OCI-LY7 (cell line): ENCODE data around the gene P2RY8. TPM values are rescaled to one million over a fixed set of nuclear protein-coding genes. Genes with fewer than 3 reads are reported as not detected.

Source experiments
- BruUV-seq: library from RNA; stranded (reverse); fragments of 400-500 nt; replicated peaks from 2 replicates; lab custom pipeline; 2021; lab: Mats Ljungman, UMichigan
- CTCF ChIA-PET: fragments of 300-600 bp; sonication (Branson Sonifier 250); formaldehyde crosslinking; loops from one replicate; lab custom pipeline; 2022; ENCODE audit warnings: antibody characterized with exemption; ENCODE audit not compliant: unreplicated experiment; lab: Charles Lee
- POLR2A ChIA-PET: fragments of 300-600 bp; sonication (Branson Sonifier 250); formaldehyde crosslinking; loops from one replicate; lab custom pipeline; 2022; ENCODE audit warnings: antibody characterized with exemption; lab: Charles Lee
- DNase-seq: peaks from one replicate; pipeline ENCODE4 v3.0.0-alpha.2; 2015; ENCODE audit warnings: low spot score
- H2AFZ ChIP-seq: fragments of 200-600 bp; sonication (generic), shearing (Covaris generic); 2 replicates; pipeline ENCODE4 v1.6.1; 2014; ENCODE audit warnings: mild to moderate bottlenecking, antibody characterized with exemption, low read length, moderate library complexity
- H3K27ac ChIP-seq: fragments of 200-600 bp; sonication (generic); 2 replicates; pipeline ENCODE4 v1.5.1; 2014; ENCODE audit warnings: mixed run types, low read depth, mild to moderate bottlenecking, moderate library complexity, low read length, inconsistent platforms; ENCODE audit not compliant: poor library complexity, severe bottlenecking
- H3K36me3 ChIP-seq: fragments of 200-600 bp; sonication (generic); 2 replicates; pipeline ENCODE4 v1.6.1; 2014; ENCODE audit warnings: mild to moderate bottlenecking, antibody characterized with exemption, low read length, moderate library complexity, mixed read lengths; ENCODE audit not compliant: insufficient read depth
- H3K4me1 ChIP-seq: fragments of 200-600 bp; sonication (generic); 2 replicates; pipeline ENCODE4 v1.5.1; 2014; ENCODE audit warnings: mild to moderate bottlenecking, low read length; ENCODE audit not compliant: insufficient read depth, poor library complexity, severe bottlenecking
- H3K4me2 ChIP-seq: fragments of 200-600 bp; sonication (generic); 2 replicates; pipeline ENCODE4 v1.6.1; 2014; ENCODE audit warnings: mild to moderate bottlenecking, low read length
- H3K4me3 ChIP-seq: fragments of 200-600 bp; sonication (generic); 2 replicates; pipeline ENCODE4 v1.5.1; 2014; ENCODE audit warnings: mild to moderate bottlenecking, low read depth, low read length; ENCODE audit not compliant: poor library complexity, severe bottlenecking
- H3K79me2 ChIP-seq: fragments of 200-600 bp; sonication (generic); 2 replicates; pipeline ENCODE4 v1.6.1; 2016; ENCODE audit warnings: low read depth, mild to moderate bottlenecking, low read length, moderate library complexity, mixed read lengths; ENCODE audit not compliant: insufficient read depth
- H3K9me2 ChIP-seq: fragments of 200-600 bp; sonication (generic); 2 replicates; pipeline ENCODE4 v1.6.1; 2016; ENCODE audit warnings: mild to moderate bottlenecking, low read length, mixed read lengths; ENCODE audit not compliant: insufficient read depth
- H3K9me3 ChIP-seq: fragments of 200-600 bp; sonication (generic); 2 replicates; pipeline ENCODE4 v1.6.1; 2014; ENCODE audit warnings: mild to moderate bottlenecking, mixed run types, low read length, mixed read lengths
- H4K20me1 ChIP-seq: fragments of 200-600 bp; sonication (generic); 2 replicates; pipeline ENCODE4 v1.6.1; 2014; ENCODE audit warnings: mild to moderate bottlenecking, antibody characterized with exemption, low read length, moderate library complexity, mixed read lengths; ENCODE audit not compliant: insufficient read depth
- EZH2phosphoT487 ChIP-seq: fragments of 200-600 bp; sonication (generic); IDR thresholded peaks from 2 replicates; pipeline ENCODE4 v1.6.1; 2018; ENCODE audit warnings: low read depth, borderline replicate concordance, mild to moderate bottlenecking, mixed run types, antibody characterized with exemption, low read length, moderate library complexity, mixed read lengths
- intact Hi-C: fragments of 100-400 bp; cut with micrococcal nuclease; formaldehyde crosslinking; loops from one replicate; pipeline ENCODE4 v1.10.0; 2022; ENCODE audit not compliant: unreplicated experiment
- total RNA-seq, 2 experiments: library from RNA; depleted of rRNA in 1 of 2; stranded (reverse); fragments of >200 nt in 1 of 2; shearing (Covaris generic) in 1 of 2; gene quantifications; 2 replicates each; pipeline ENCODE4 v1.2.3, GENCODE V29; 2014 to 2022
- TF ChIP-seq, protein P1 (sequence below): fragments of 200-600 bp; sonication (generic); conservative IDR thresholded peaks from 2 replicates; pipeline ENCODE4 v1.5.1; 2014; ENCODE audit warnings: mild to moderate bottlenecking, antibody characterized with exemption, low read length, moderate library complexity, mixed read lengths

The P2RY8 gene
- total RNA-seq, 2 experiments from 2014 or later: 110 to 149 TPM

DNA sequence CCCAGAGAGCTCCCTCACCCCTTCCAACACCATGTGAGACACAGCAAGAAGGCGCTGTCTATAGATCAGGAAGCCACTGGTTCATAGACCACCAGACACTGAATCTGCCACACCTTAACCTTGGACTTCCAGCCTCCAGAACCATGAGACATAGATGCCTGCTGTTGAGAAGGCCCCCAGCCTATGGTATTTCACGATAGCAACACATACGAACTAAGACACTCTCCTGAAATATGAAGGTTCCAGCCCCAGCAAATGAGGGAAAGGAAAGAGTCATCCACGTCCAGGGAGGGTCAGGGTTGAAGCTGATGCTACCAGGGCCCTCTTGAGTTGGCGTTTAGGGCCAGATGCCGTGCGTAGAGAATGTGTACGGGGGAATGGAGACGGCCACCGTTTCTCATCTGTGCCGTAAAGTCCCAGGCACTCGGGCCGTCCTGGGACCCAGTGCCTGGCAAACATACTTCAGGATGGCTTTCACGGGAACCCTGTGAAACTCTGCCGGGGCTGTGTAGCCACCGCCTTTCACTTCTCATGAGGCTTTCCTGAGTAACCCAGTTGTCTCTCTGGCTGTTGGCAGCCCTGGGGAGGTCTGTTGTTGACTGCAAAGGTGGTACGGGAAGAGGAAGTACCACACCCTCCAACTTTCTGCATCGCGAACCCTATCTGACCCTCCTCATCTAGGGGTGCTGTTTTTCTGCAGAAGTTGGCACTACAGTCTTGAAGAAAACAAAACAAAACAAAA is 17.7 kb upstream of the P2RY8 start:
- Histone ChIP-seq H3K36me3 (no peaks in the 10 kb centered on the region), H4K20me1 (no peaks in the 10 kb centered on the region), H3K4me3 (no peak overlapping the region), H3K4me2 (no peak overlapping the region), H3K79me2 (no peaks in the 10 kb centered on the region), H3K9me3 (peaks cover 7% of the 10 kb centered on the region), H3K27ac (peak overlapping the region; percentile 8), H2AFZ (peak overlapping the region; percentile 4; the same call in 1 of the 2 replicates), H3K9me2 (no peaks in the 10 kb centered on the region), H3K4me1 (peaks cover 16% of the 10 kb centered on the region)
- BruUV-seq: no TSS peak
- DNase-seq: peak; percentile 54
- intact Hi-C loops: no loop called here
- POLR2A ChIA-PET: no interaction called here
- TF ChIP-seq, protein P1, sequence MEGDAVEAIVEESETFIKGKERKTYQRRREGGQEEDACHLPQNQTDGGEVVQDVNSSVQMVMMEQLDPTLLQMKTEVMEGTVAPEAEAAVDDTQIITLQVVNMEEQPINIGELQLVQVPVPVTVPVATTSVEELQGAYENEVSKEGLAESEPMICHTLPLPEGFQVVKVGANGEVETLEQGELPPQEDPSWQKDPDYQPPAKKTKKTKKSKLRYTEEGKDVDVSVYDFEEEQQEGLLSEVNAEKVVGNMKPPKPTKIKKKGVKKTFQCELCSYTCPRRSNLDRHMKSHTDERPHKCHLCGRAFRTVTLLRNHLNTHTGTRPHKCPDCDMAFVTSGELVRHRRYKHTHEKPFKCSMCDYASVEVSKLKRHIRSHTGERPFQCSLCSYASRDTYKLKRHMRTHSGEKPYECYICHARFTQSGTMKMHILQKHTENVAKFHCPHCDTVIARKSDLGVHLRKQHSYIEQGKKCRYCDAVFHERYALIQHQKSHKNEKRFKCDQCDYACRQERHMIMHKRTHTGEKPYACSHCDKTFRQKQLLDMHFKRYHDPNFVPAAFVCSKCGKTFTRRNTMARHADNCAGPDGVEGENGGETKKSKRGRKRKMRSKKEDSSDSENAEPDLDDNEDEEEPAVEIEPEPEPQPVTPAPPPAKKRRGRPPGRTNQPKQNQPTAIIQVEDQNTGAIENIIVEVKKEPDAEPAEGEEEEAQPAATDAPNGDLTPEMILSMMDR: no peak
- no peak for TF ChIP-seq EZH2phosphoT487
- CTCF ChIA-PET: no interaction called here

DNA sequence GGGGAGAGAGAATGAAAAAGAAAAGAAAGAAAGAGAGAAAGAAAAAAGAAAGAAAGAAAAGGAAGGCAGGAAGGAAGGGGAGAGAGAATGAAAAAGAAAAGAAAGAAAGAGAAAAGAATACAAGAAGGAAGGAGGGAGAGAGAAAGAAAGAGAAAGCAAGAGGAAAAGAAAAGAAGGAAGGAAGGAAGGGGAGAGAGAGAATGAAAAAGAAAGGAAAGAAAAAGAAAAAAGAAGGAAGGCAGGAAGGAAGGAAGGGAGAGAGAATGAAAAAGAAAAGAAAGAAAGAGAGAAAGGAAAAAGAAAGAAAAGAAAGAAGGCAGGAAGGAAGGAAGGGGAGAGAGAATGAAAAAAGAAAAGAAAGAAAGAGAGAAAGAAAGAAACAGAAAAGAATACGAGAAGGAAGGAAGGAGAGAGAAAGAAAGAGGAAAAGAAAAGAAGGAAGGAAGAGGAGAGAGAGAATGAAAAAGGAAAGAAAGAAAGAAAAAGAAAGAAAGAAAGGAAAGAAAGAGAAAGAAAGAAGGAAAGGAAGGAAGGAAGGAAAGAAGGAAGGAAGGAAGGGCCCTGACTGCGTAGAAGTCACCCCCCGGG is 15.1 kb upstream of the P2RY8 start:
- POLR2A ChIA-PET: no interaction called here
- Histone ChIP-seq H3K27ac (no peak overlapping the region), H3K4me1 (peaks cover 16% of the 10 kb centered on the region)

More for the DNA sequence above, 15.1 kb upstream of the P2RY8 start:
- no peaks in the 10 kb centered on the region for H3K9me2 ChIP-seq
- no peak for DNase-seq
- H3K79me2 ChIP-seq: no peaks in the 10 kb centered on the region
- H3K4me2 ChIP-seq: no peak overlapping the region
- no peaks in the 10 kb centered on the region for H4K20me1 ChIP-seq
- TF ChIP-seq, protein P1: no peak
- TF ChIP-seq EZH2phosphoT487: no peak
- CTCF ChIA-PET: no interaction called here
- intact Hi-C loops: no loop called here
- no peaks in the 10 kb centered on the region for H3K36me3 ChIP-seq
- peaks cover 7% of the 10 kb centered on the region for H3K9me3 ChIP-seq
- no peak overlapping the region for H2AFZ ChIP-seq
- no peak overlapping the region for H3K4me3 ChIP-seq
- BruUV-seq: no TSS peak
